HEK293 (cell line): Measurements from ENCODE around the gene STN1.
A peak's percentile ranks its signal among the peaks of the same experiment; 100 is the strongest.

ENCODE experiments used
- KLF7 ChIP-seq: fragments of 450-650 bp; formaldehyde crosslinking; IDR thresholded peaks from 2 replicates; pipeline ENCODE4 v1.5.1; 2016; ENCODE audit warnings: missing biosample characterization, missing genetic modification characterization, borderline replicate concordance
- MYNN ChIP-seq: fragments of 450-650 bp; formaldehyde crosslinking; IDR thresholded peaks from 2 replicates; pipeline ENCODE4 v1.5.1; 2016; ENCODE audit warnings: missing biosample characterization, missing genetic modification characterization, borderline replicate concordance
- YY1 ChIP-seq: fragments of 450-650 bp; formaldehyde crosslinking; IDR thresholded peaks from 2 replicates; pipeline ENCODE4 v1.5.1; 2018; ENCODE audit warnings: missing biosample characterization, missing genetic modification characterization
- ZNF10 ChIP-seq: fragments of 450-650 bp; formaldehyde crosslinking; IDR thresholded peaks from 2 replicates; pipeline ENCODE4 v1.5.1; 2017; ENCODE audit warnings: missing biosample characterization, missing genetic modification characterization
- ZNF112 ChIP-seq: fragments of 450-650 bp; formaldehyde crosslinking; IDR thresholded peaks from 2 replicates; pipeline ENCODE4 v1.5.0; 2017; ENCODE audit warnings: missing biosample characterization, missing genetic modification characterization
- ZNF184 ChIP-seq: fragments of 450-650 bp; IDR thresholded peaks from 2 replicates; pipeline ENCODE4 v1.5.1; 2018; ENCODE audit warnings: missing biosample characterization, mild to moderate bottlenecking, missing genetic modification characterization
- ZNF335 ChIP-seq: fragments of 450-650 bp; formaldehyde crosslinking; conservative IDR thresholded peaks from 2 replicates; pipeline ENCODE4 v1.5.1; 2016; ENCODE audit warnings: missing biosample characterization, missing genetic modification characterization
- ZNF354C ChIP-seq: fragments of 450-650 bp; formaldehyde crosslinking; IDR thresholded peaks from 2 replicates; pipeline ENCODE4 v1.5.1; 2016; ENCODE audit warnings: missing biosample characterization, missing genetic modification characterization, low read depth, borderline replicate concordance
- ZNF366 ChIP-seq: fragments of 450-650 bp; formaldehyde crosslinking; conservative IDR thresholded peaks from 2 replicates; pipeline ENCODE4 v1.5.1; 2016; ENCODE audit warnings: missing biosample characterization, missing genetic modification characterization
- ZNF501 ChIP-seq: fragments of 450-650 bp; formaldehyde crosslinking; IDR thresholded peaks from 2 replicates; pipeline ENCODE4 v1.5.1; 2016; ENCODE audit warnings: missing biosample characterization, missing genetic modification characterization
- ZNF600 ChIP-seq: fragments of 450-650 bp; formaldehyde crosslinking; IDR thresholded peaks from 2 replicates; pipeline ENCODE4 v1.5.1; 2016; ENCODE audit warnings: missing biosample characterization, missing genetic modification characterization
- ZNF654 ChIP-seq: fragments of 450-650 bp; formaldehyde crosslinking; IDR thresholded peaks from 2 replicates; pipeline ENCODE4 v1.5.1; 2016; ENCODE audit warnings: low read depth, missing biosample characterization, missing genetic modification characterization
- TF ChIP-seq, protein P1 (sequence below): fragments of 450-650 bp; formaldehyde crosslinking; IDR thresholded peaks from 2 replicates; pipeline ENCODE4 v1.5.1; 2016; ENCODE audit warnings: missing biosample characterization, missing genetic modification characterization, low read depth
- TF ChIP-seq, protein P2 (sequence below): fragments of 450-650 bp; IDR thresholded peaks from 2 replicates; pipeline ENCODE4 v1.5.1; 2018; ENCODE audit warnings: missing biosample characterization, mild to moderate bottlenecking, missing genetic modification characterization
- TF ChIP-seq, protein P3 (sequence below): fragments of 450-650 bp; formaldehyde crosslinking; IDR thresholded peaks from 2 replicates; pipeline ENCODE4 v1.5.0; 2017; ENCODE audit warnings: missing biosample characterization, missing genetic modification characterization, borderline replicate concordance
- TF ChIP-seq, protein P4 (sequence below): fragments of 450-650 bp; formaldehyde crosslinking; IDR thresholded peaks from 2 replicates; pipeline ENCODE4 v1.5.1; 2016; ENCODE audit warnings: missing biosample characterization, missing genetic modification characterization
- TF ChIP-seq, protein P5 (sequence below): fragments of 450-650 bp; formaldehyde crosslinking; IDR thresholded peaks from 2 replicates; pipeline ENCODE4 v1.5.1; 2016; ENCODE audit warnings: missing biosample characterization, missing genetic modification characterization
- TF ChIP-seq, protein P6 (sequence below): fragments of 450-650 bp; formaldehyde crosslinking; IDR thresholded peaks from 2 replicates; pipeline ENCODE4 v1.5.1; 2016; ENCODE audit warnings: missing biosample characterization, missing genetic modification characterization
- TF ChIP-seq, protein P7 (sequence below): fragments of 450-650 bp; formaldehyde crosslinking; conservative IDR thresholded peaks from 2 replicates; pipeline ENCODE4 v1.5.1; 2016; ENCODE audit warnings: low read depth, missing biosample characterization, missing genetic modification characterization

STN1 gene

DNA sequence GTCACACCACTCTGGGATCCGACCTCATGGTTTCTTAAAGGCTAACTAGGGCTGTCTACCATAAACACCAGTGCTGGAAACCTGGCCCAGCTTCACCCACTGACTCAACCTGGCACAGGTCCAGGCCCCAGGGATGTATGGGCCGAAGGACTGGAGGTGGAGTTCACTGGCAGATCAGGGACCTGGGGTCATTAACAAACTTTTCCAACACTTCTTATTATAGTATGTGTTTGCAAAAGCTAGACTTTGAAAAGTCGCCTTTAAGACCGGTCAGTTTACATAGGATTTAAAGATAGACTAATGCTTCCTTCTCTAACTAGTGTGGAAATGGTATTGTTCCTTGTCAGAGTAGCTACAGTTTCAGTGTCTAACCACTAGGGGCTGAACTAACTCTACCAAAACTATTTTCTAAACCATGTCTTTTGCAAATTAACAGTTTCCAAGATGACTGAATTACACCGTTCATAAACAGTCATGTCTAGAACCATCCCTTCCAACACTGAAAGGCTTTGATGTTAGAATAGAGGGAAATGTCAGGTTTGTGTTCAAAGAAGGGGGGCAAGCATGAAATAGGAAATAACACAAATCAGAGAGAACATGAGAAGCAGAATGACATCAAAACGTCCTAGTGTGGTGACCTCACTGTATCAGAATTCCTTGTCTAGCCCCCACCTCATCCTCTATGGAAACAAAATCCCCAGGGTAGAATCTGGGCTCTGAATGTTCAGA lies 29.7 kb downstream of the STN1 start (continued):
- TF ChIP-seq, protein P1, sequence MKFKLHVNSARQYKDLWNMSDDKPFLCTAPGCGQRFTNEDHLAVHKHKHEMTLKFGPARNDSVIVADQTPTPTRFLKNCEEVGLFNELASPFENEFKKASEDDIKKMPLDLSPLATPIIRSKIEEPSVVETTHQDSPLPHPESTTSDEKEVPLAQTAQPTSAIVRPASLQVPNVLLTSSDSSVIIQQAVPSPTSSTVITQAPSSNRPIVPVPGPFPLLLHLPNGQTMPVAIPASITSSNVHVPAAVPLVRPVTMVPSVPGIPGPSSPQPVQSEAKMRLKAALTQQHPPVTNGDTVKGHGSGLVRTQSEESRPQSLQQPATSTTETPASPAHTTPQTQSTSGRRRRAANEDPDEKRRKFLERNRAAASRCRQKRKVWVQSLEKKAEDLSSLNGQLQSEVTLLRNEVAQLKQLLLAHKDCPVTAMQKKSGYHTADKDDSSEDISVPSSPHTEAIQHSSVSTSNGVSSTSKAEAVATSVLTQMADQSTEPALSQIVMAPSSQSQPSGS (tag by site-specific recombination): peak; percentile 77
- TF ChIP-seq ZNF112: no peak
- TF ChIP-seq, protein P2, sequence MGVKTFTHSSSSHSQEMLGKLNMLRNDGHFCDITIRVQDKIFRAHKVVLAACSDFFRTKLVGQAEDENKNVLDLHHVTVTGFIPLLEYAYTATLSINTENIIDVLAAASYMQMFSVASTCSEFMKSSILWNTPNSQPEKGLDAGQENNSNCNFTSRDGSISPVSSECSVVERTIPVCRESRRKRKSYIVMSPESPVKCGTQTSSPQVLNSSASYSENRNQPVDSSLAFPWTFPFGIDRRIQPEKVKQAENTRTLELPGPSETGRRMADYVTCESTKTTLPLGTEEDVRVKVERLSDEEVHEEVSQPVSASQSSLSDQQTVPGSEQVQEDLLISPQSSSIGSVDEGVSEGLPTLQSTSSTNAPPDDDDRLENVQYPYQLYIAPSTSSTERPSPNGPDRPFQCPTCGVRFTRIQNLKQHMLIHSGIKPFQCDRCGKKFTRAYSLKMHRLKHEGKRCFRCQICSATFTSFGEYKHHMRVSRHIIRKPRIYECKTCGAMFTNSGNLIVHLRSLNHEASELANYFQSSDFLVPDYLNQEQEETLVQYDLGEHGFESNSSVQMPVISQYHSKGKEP (tag by site-specific recombination): 0 out of 2 replicates have a peak, but pooled peaks have one; percentile 5
- peak; percentile 47; the same call in 1 of the 2 replicates for TF ChIP-seq ZNF10 (tag by site-specific recombination)
- TF ChIP-seq ZNF184 (tag by site-specific recombination): peak; percentile 44; the same call in 1 of the 2 replicates
- peak; percentile 88 for TF ChIP-seq ZNF366 (tag by site-specific recombination)
- no peak for TF ChIP-seq YY1
- TF ChIP-seq, protein P3, sequence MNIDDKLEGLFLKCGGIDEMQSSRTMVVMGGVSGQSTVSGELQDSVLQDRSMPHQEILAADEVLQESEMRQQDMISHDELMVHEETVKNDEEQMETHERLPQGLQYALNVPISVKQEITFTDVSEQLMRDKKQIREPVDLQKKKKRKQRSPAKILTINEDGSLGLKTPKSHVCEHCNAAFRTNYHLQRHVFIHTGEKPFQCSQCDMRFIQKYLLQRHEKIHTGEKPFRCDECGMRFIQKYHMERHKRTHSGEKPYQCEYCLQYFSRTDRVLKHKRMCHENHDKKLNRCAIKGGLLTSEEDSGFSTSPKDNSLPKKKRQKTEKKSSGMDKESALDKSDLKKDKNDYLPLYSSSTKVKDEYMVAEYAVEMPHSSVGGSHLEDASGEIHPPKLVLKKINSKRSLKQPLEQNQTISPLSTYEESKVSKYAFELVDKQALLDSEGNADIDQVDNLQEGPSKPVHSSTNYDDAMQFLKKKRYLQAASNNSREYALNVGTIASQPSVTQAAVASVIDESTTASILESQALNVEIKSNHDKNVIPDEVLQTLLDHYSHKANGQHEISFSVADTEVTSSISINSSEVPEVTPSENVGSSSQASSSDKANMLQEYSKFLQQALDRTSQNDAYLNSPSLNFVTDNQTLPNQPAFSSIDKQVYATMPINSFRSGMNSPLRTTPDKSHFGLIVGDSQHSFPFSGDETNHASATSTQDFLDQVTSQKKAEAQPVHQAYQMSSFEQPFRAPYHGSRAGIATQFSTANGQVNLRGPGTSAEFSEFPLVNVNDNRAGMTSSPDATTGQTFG: no peak
- TF ChIP-seq, protein P4, sequence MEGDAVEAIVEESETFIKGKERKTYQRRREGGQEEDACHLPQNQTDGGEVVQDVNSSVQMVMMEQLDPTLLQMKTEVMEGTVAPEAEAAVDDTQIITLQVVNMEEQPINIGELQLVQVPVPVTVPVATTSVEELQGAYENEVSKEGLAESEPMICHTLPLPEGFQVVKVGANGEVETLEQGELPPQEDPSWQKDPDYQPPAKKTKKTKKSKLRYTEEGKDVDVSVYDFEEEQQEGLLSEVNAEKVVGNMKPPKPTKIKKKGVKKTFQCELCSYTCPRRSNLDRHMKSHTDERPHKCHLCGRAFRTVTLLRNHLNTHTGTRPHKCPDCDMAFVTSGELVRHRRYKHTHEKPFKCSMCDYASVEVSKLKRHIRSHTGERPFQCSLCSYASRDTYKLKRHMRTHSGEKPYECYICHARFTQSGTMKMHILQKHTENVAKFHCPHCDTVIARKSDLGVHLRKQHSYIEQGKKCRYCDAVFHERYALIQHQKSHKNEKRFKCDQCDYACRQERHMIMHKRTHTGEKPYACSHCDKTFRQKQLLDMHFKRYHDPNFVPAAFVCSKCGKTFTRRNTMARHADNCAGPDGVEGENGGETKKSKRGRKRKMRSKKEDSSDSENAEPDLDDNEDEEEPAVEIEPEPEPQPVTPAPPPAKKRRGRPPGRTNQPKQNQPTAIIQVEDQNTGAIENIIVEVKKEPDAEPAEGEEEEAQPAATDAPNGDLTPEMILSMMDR (tag by site-specific recombination): peak; percentile 64; the same call in 1 of the 2 replicates
- TF ChIP-seq ZNF654 (tag by site-specific recombination): peak; percentile 99
- TF ChIP-seq ZNF501 (tag by site-specific recombination): peak; percentile 46; the same call in 1 of the 2 replicates
- TF ChIP-seq ZNF600 (tag by site-specific recombination): peak; percentile 48; the same call in 1 of the 2 replicates
- no peak for TF ChIP-seq MYNN
- TF ChIP-seq, protein P5, sequence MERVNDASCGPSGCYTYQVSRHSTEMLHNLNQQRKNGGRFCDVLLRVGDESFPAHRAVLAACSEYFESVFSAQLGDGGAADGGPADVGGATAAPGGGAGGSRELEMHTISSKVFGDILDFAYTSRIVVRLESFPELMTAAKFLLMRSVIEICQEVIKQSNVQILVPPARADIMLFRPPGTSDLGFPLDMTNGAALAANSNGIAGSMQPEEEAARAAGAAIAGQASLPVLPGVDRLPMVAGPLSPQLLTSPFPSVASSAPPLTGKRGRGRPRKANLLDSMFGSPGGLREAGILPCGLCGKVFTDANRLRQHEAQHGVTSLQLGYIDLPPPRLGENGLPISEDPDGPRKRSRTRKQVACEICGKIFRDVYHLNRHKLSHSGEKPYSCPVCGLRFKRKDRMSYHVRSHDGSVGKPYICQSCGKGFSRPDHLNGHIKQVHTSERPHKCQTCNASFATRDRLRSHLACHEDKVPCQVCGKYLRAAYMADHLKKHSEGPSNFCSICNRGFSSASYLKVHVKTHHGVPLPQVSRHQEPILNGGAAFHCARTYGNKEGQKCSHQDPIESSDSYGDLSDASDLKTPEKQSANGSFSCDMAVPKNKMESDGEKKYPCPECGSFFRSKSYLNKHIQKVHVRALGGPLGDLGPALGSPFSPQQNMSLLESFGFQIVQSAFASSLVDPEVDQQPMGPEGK (tag by site-specific recombination): peak; percentile 70
- TF ChIP-seq ZNF354C: no peak
- no peak for TF ChIP-seq KLF7 (tag by site-specific recombination)
- peak; percentile 49 for TF ChIP-seq ZNF335 (tag by site-specific recombination)
- TF ChIP-seq, protein P6, sequence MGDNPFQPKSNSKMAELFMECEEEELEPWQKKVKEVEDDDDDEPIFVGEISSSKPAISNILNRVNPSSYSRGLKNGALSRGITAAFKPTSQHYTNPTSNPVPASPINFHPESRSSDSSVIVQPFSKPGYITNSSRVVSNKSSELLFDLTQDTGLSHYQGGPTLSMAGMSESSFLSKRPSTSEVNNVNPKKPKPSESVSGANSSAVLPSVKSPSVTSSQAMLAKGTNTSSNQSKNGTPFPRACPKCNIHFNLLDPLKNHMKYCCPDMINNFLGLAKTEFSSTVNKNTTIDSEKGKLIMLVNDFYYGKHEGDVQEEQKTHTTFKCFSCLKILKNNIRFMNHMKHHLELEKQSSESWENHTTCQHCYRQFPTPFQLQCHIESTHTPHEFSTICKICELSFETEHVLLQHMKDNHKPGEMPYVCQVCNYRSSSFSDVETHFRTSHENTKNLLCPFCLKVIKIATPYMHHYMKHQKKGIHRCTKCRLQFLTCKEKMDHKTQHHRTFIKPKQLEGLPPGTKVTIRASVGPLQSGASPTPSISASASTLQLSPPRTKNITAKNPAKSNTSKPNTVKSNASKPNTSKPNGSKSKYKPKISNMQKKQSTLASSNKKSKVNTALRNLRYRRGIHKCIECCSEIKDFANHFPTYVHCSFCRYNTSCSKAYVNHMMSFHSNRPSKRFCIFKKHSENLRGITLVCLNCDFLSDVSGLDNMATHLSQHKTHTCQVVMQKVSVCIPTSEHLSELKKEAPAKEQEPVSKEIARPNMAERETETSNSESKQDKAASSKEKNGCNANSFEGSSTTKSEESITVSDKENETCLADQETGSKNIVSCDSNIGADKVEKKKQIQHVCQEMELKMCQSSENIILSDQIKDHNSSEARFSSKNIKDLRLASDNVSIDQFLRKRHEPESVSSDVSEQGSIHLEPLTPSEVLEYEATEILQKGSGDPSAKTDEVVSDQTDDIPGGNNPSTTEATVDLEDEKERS: peak; percentile 75; the same call in 1 of the 2 replicates
- TF ChIP-seq, protein P7, sequence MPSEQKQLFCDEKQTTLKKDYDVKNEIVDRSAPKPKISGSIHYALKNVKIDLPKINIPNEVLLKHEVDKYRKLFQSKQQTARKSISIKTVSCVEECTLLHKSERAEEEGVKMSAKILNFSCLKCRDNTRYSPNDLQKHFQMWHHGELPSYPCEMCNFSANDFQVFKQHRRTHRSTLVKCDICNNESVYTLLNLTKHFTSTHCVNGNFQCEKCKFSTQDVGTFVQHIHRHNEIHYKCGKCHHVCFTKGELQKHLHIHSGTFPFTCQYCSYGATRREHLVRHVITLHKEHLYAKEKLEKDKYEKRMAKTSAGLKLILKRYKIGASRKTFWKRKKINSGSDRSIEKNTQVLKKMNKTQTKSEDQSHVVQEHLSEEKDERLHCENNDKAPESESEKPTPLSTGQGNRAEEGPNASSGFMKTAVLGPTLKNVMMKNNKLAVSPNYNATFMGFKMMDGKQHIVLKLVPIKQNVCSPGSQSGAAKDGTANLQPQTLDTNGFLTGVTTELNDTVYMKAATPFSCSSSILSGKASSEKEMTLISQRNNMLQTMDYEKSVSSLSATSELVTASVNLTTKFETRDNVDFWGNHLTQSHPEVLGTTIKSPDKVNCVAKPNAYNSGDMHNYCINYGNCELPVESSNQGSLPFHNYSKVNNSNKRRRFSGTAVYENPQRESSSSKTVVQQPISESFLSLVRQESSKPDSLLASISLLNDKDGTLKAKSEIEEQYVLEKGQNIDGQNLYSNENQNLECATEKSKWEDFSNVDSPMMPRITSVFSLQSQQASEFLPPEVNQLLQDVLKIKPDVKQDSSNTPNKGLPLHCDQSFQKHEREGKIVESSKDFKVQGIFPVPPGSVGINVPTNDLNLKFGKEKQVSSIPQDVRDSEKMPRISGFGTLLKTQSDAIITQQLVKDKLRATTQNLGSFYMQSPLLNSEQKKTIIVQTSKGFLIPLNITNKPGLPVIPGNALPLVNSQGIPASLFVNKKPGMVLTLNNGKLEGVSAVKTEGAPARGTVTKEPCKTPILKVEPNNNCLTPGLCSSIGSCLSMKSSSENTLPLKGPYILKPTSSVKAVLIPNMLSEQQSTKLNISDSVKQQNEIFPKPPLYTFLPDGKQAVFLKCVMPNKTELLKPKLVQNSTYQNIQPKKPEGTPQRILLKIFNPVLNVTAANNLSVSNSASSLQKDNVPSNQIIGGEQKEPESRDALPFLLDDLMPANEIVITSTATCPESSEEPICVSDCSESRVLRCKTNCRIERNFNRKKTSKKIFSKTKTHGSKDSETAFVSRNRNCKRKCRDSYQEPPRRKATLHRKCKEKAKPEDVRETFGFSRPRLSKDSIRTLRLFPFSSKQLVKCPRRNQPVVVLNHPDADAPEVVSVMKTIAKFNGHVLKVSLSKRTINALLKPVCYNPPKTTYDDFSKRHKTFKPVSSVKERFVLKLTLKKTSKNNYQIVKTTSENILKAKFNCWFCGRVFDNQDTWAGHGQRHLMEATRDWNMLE (tag by site-specific recombination): 0 out of 2 replicates have a peak, but pooled peaks have one; percentile 15
